ENCODE results near the gene NNT. TPM values are rescaled to one million over a fixed set of nuclear protein-coding genes. Genes with fewer than 3 reads are reported as not detected.
"Not testable (repeated sequence)": the region's sequence is repeated elsewhere in the genome, so short reads cannot be mapped to it uniquely, and the experiment has no call there.

The NNT gene
- total RNA-seq, 2 donors from 2014 or later = 63.2 to 70.6 TPM

GRCh38 chr5:43675357-43675756 lies 72.4 kb downstream of the NNT start:
- Mint-ChIP-seq H3K27ac (no peak overlapping the region), H3K27me3 (no peaks in the 10 kb centered on the region), H3K4me1 (ENCODE audit: low read depth in 2 of 2) (peaks cover 6 to 9% of the 10 kb centered on the region in 2 donors), H3K36me3 (peaks cover 8% of the 10 kb centered on the region), H3K9me3 (no peaks in the 10 kb centered on the region), H3K4me3 (no peak overlapping the region)
- no peak for ATAC-seq
- no peak for DNase-seq (ENCODE audit: low spot score)

GRCh38 chr5:43676083-43676840 lies 73.3 kb downstream of the NNT start:
- DNase-seq (ENCODE audit: low spot score) = no peak
- peaks cover 0 to 3% of the 10 kb centered on the region in 2 donors for H3K4me1 Mint-ChIP-seq (ENCODE audit: low read depth in 2 of 2)
- H3K27ac Mint-ChIP-seq = no peak overlapping the region
- H3K4me3 Mint-ChIP-seq = peak overlapping the region; percentile 13
- ATAC-seq = no peak
- H3K27me3 Mint-ChIP-seq = no peaks in the 10 kb centered on the region
- H3K36me3 Mint-ChIP-seq = peaks cover 6% of the 10 kb centered on the region
- no peaks in the 10 kb centered on the region for H3K9me3 Mint-ChIP-seq

- Mint-ChIP-seq H3K36me3 (no peaks in the 10 kb centered on the region), H3K27ac (no peak overlapping the region), H3K9me3 (no peaks in the 10 kb centered on the region), H3K4me3 (no peak overlapping the region), H3K4me1 (ENCODE audit: low read depth in 2 of 2) (no peaks in the 10 kb centered on the region), H3K27me3 (no peaks in the 10 kb centered on the region)
- DNase-seq (ENCODE audit: low spot score) (no peak), ATAC-seq (no peak)
Measured at GRCh38 chr5:43677253-43677652, 74.3 kb downstream of the NNT start.

GRCh38 chr5:43679214-43679613 lies 76.2 kb downstream of the NNT start:
- DNase-seq (ENCODE audit: low spot score) (no peak), ATAC-seq (no peak)
- H3K9me3 Mint-ChIP-seq = no peaks in the 10 kb centered on the region
- peak overlapping the region in 1 of 2 donors; percentile 3 for H3K27ac Mint-ChIP-seq
- H3K36me3 Mint-ChIP-seq = no peaks in the 10 kb centered on the region
- H3K27me3 Mint-ChIP-seq = no peaks in the 10 kb centered on the region
- peaks cover 0 to 3% of the 10 kb centered on the region in 2 donors for H3K4me1 Mint-ChIP-seq (ENCODE audit: low read depth in 2 of 2)
- no peak overlapping the region for H3K4me3 Mint-ChIP-seq

- Mint-ChIP-seq H3K4me1 (ENCODE audit: low read depth in 2 of 2) (peaks cover 0 to 3% of the 10 kb centered on the region in 2 donors), H3K36me3 (no peaks in the 10 kb centered on the region), H3K27ac (no peak overlapping the region), H3K27me3 (no peaks in the 10 kb centered on the region), H3K4me3 (no peak overlapping the region), H3K9me3 (no peaks in the 10 kb centered on the region)
- DNase-seq (ENCODE audit: low spot score) = no peak
- no peak for ATAC-seq
Measured at GRCh38 chr5:43680286-43680685, 77.3 kb downstream of the NNT start.

GRCh38 chr5:43683884-43684471 lies 81.0 kb downstream of the NNT start:
- no peak for ATAC-seq

GRCh38 chr5:43685252-43685950 lies 82.4 kb downstream of the NNT start:
- H3K27me3 Mint-ChIP-seq = no peaks in the 10 kb centered on the region
- ATAC-seq (no peak), DNase-seq (ENCODE audit: low spot score) (no peak)
- H3K4me1 Mint-ChIP-seq (ENCODE audit: low read depth in 2 of 2) = peaks cover 0 to 10% of the 10 kb centered on the region in 2 donors
- peaks cover 4% of the 10 kb centered on the region for H3K36me3 Mint-ChIP-seq
- H3K4me3 Mint-ChIP-seq = no peak overlapping the region
- no peak overlapping the region for H3K27ac Mint-ChIP-seq
- H3K9me3 Mint-ChIP-seq = no peaks in the 10 kb centered on the region

More at GRCh38 chr5:43683884-43684471, 81.0 kb downstream of the NNT start:
- no peak overlapping the region for H3K27ac Mint-ChIP-seq
- no peaks in the 10 kb centered on the region for H3K9me3 Mint-ChIP-seq
- H3K4me3 Mint-ChIP-seq = no peak overlapping the region
- peaks cover 4% of the 10 kb centered on the region for H3K36me3 Mint-ChIP-seq
- no peak for DNase-seq (ENCODE audit: low spot score)
- H3K4me1 Mint-ChIP-seq (ENCODE audit: low read depth in 2 of 2) = peaks cover 0 to 6% of the 10 kb centered on the region in 2 donors
- no peaks in the 10 kb centered on the region for H3K27me3 Mint-ChIP-seq

- ATAC-seq = no peak
- peaks cover 0 to 11% of the 10 kb centered on the region in 2 donors for H3K4me1 Mint-ChIP-seq (ENCODE audit: low read depth in 2 of 2)
- H3K4me3 Mint-ChIP-seq = no peak overlapping the region
- no peak for DNase-seq (ENCODE audit: low spot score)
- no peaks in the 10 kb centered on the region for H3K9me3 Mint-ChIP-seq
- no peak overlapping the region for H3K27ac Mint-ChIP-seq
- H3K36me3 Mint-ChIP-seq = peaks cover 4% of the 10 kb centered on the region
- H3K27me3 Mint-ChIP-seq = no peaks in the 10 kb centered on the region
Measured at GRCh38 chr5:43687275-43687674, 84.3 kb downstream of the NNT start.

- H3K9me3 Mint-ChIP-seq = peaks cover 6% of the 10 kb centered on the region
- DNase-seq (ENCODE audit: low spot score) = no peak
- no peak overlapping the region for H3K4me3 Mint-ChIP-seq
- no peaks in the 10 kb centered on the region for H3K27me3 Mint-ChIP-seq
- H3K27ac Mint-ChIP-seq = peak overlapping the region in 1 of 2 donors; percentile 19
- H3K4me1 Mint-ChIP-seq (ENCODE audit: low read depth in 2 of 2) = peaks cover 14 to 21% of the 10 kb centered on the region in 2 donors
- peaks cover 34% of the 10 kb centered on the region for H3K36me3 Mint-ChIP-seq
- ATAC-seq = no peak
Measured at GRCh38 chr5:43691275-43691674, 88.3 kb downstream of the NNT start.

GRCh38 chr5:43691893-43692292 lies 88.9 kb downstream of the NNT start:
- peaks cover 6% of the 10 kb centered on the region for H3K9me3 Mint-ChIP-seq
- H3K27me3 Mint-ChIP-seq = no peaks in the 10 kb centered on the region

GRCh38 chr5:43693411-43693810 lies 90.4 kb downstream of the NNT start:
- no peak overlapping the region for H3K4me3 Mint-ChIP-seq
- H3K9me3 Mint-ChIP-seq = peaks cover 6% of the 10 kb centered on the region
- H3K4me1 Mint-ChIP-seq (ENCODE audit: low read depth in 2 of 2) = peaks cover 19 to 27% of the 10 kb centered on the region in 2 donors
- DNase-seq (ENCODE audit: low spot score) (no peak), ATAC-seq (no peak)
- peaks cover 35% of the 10 kb centered on the region for H3K36me3 Mint-ChIP-seq
- no peak overlapping the region for H3K27ac Mint-ChIP-seq
- no peaks in the 10 kb centered on the region for H3K27me3 Mint-ChIP-seq

More at GRCh38 chr5:43691893-43692292, 88.9 kb downstream of the NNT start:
- H3K36me3 Mint-ChIP-seq = peaks cover 35% of the 10 kb centered on the region
- H3K4me3 Mint-ChIP-seq = no peak overlapping the region
- peaks cover 14 to 21% of the 10 kb centered on the region in 2 donors for H3K4me1 Mint-ChIP-seq (ENCODE audit: low read depth in 2 of 2)
- ATAC-seq (no peak), DNase-seq (ENCODE audit: low spot score) (no peak)
- peak overlapping the region in 1 of 2 donors; percentile 19 for H3K27ac Mint-ChIP-seq

- ATAC-seq (no peak), DNase-seq (ENCODE audit: low spot score) (no peak)
- peaks cover 35% of the 10 kb centered on the region for H3K36me3 Mint-ChIP-seq
- H3K4me3 Mint-ChIP-seq = no peak overlapping the region
- peaks cover 6% of the 10 kb centered on the region for H3K9me3 Mint-ChIP-seq
- H3K27ac Mint-ChIP-seq = no peak overlapping the region
- H3K4me1 Mint-ChIP-seq (ENCODE audit: low read depth in 2 of 2) = peaks cover 19 to 27% of the 10 kb centered on the region in 2 donors
- no peaks in the 10 kb centered on the region for H3K27me3 Mint-ChIP-seq
Measured at GRCh38 chr5:43694027-43694426, 91.0 kb downstream of the NNT start.

- ATAC-seq; H3K4me3 Mint-ChIP-seq; H3K27ac Mint-ChIP-seq; H3K9me3 Mint-ChIP-seq; DNase-seq (ENCODE audit: low spot score); H3K27me3 Mint-ChIP-seq: not testable (repeated sequence)
- peaks cover 35% of the 10 kb centered on the region for H3K36me3 Mint-ChIP-seq
- H3K4me1 Mint-ChIP-seq (ENCODE audit: low read depth in 2 of 2) = peaks cover 19 to 27% of the 10 kb centered on the region in 2 donors
Measured at GRCh38 chr5:43696444-43696843, 93.5 kb downstream of the NNT start.

- no peaks in the 10 kb centered on the region for H3K27me3 Mint-ChIP-seq
Measured at GRCh38 chr5:43699910-43700309, 96.9 kb downstream of the NNT start.

More at GRCh38 chr5:43699910-43700309, 96.9 kb downstream of the NNT start:
- no peak for DNase-seq (ENCODE audit: low spot score)
- Mint-ChIP-seq H3K4me1 (ENCODE audit: low read depth in 2 of 2) (peaks cover 14 to 17% of the 10 kb centered on the region in 2 donors), H3K27ac (no peak overlapping the region), H3K36me3 (peaks cover 20% of the 10 kb centered on the region), H3K9me3 (peaks cover 4% of the 10 kb centered on the region), H3K4me3 (no peak overlapping the region)
- ATAC-seq = no peak
